Retinal pigment epithelial cell (primary cell): ENCODE measurements around the gene PPP2R5B.
A peak's percentile ranks its signal among the peaks of the same experiment; 100 is the strongest.
"Not testable (repeated sequence)": the region's sequence is repeated elsewhere in the genome, so short reads cannot be mapped to it uniquely, and the experiment has no call there.

Source experiments
- DNase-seq: peaks from one replicate; pipeline ENCODE4 v3.0.0-alpha.2; 2010; ENCODE audit warnings: low read depth
- H3K4me3 ChIP-seq: 2 replicates; pipeline ENCODE4 v1.5.1; 2011; ENCODE audit warnings: mild to moderate bottlenecking, low read length, control low read depth, moderate library complexity
- TF ChIP-seq, protein P1 (sequence below): conservative IDR thresholded peaks from 2 replicates; pipeline ENCODE4 v1.5.1; 2011; ENCODE audit warnings: low read depth, low read length, control low read depth, inconsistent platforms

Gene PPP2R5B

DNA sequence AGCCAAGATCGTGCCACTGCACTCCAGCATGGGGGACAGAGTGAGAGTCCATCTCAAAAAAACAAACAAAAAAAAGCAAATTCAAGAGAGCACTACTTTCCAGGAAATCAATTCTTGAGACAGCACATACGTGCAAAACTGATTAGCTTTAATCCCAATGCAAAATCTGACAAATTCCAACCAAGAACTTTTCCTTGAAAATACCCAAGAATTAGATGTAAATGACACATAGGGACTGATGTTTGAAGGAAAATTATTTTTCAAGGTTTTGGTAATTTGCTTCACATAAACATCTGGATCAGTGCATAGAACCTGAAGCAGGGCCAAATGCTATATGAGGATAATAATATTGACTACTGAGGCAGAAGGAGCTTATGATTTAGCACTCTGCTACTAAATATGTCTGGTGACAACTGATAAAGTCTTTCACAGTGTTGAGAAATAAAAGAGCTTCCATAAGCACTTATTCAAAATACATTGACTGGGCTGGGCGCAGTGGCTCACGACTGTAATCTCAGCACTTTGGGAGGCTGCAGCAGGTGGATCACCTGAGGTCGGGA is 38.7 kb downstream of the PPP2R5B start:
- no peak for DNase-seq
- H3K4me3 ChIP-seq = no peak overlapping the region
- TF ChIP-seq, protein P1, sequence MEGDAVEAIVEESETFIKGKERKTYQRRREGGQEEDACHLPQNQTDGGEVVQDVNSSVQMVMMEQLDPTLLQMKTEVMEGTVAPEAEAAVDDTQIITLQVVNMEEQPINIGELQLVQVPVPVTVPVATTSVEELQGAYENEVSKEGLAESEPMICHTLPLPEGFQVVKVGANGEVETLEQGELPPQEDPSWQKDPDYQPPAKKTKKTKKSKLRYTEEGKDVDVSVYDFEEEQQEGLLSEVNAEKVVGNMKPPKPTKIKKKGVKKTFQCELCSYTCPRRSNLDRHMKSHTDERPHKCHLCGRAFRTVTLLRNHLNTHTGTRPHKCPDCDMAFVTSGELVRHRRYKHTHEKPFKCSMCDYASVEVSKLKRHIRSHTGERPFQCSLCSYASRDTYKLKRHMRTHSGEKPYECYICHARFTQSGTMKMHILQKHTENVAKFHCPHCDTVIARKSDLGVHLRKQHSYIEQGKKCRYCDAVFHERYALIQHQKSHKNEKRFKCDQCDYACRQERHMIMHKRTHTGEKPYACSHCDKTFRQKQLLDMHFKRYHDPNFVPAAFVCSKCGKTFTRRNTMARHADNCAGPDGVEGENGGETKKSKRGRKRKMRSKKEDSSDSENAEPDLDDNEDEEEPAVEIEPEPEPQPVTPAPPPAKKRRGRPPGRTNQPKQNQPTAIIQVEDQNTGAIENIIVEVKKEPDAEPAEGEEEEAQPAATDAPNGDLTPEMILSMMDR = no peak

DNA sequence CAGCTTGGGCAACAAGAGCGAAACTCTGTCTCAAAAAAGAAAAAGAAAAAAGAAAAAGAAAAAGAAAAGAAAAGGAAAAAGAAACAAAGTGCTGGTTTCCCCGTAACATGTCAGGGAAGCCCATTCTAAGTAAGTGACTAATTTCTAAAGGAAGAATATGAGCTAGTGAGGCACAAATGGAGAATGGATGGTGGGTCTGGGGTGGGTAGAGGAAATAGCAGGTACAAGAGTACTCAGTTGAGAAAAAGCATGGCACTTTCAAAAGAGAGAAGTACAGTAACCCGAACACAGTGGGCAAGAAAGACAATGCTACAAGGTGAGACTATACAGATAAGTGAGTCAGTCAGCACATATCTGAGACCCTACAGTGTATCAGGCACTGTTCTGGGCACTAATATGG is 42.9 kb downstream of the PPP2R5B start:
- TF ChIP-seq, protein P1 = no peak
- DNase-seq = no peak

DNA sequence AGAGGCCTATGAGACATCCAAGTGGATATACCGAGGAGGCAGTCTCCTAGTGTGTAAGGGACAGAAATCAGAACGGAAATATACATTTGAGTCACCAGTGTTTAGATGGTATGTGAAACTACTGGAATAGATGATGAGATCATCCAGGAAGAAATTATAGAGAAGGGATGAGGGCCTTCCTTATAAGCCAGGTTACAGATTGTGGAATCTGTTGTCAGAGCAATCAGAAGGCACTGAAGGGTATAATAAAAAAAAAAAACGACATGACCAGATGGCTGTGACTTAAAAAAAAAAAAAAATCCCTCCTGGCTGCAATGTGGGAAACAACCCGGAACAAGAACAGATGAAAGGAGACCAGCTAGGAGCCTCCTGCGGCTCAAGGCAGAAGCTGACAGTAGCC is 44.7 kb downstream of the PPP2R5B start:
- TF ChIP-seq, protein P1 = no peak
- H3K4me3 ChIP-seq = no peak overlapping the region
- no peak for DNase-seq

More for the DNA sequence above, 42.9 kb downstream of the PPP2R5B start:
- no peak overlapping the region for H3K4me3 ChIP-seq

DNA sequence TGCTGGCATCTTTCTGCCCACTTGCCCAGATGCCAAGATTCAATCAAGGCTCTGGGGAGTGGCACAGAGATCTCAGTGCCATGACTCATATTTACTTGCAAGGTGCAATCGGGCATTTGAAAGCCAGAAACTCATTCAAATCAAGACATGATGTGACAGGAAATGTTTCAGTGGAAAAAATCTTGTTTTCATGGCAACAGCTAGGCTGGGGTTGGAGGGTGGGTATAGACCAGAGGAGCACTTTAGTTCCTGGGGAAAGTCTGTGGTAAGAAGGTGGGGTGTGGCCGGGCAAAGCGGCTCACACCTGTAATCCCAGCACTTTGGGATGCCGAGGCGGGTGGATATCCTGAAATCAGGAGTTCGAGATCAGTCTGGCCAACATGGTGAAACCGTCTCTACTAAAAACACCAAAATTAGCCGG is 46.3 kb downstream of the PPP2R5B start:
- DNase-seq = no peak
- TF ChIP-seq, protein P1 = no peak
- no peak overlapping the region for H3K4me3 ChIP-seq

DNA sequence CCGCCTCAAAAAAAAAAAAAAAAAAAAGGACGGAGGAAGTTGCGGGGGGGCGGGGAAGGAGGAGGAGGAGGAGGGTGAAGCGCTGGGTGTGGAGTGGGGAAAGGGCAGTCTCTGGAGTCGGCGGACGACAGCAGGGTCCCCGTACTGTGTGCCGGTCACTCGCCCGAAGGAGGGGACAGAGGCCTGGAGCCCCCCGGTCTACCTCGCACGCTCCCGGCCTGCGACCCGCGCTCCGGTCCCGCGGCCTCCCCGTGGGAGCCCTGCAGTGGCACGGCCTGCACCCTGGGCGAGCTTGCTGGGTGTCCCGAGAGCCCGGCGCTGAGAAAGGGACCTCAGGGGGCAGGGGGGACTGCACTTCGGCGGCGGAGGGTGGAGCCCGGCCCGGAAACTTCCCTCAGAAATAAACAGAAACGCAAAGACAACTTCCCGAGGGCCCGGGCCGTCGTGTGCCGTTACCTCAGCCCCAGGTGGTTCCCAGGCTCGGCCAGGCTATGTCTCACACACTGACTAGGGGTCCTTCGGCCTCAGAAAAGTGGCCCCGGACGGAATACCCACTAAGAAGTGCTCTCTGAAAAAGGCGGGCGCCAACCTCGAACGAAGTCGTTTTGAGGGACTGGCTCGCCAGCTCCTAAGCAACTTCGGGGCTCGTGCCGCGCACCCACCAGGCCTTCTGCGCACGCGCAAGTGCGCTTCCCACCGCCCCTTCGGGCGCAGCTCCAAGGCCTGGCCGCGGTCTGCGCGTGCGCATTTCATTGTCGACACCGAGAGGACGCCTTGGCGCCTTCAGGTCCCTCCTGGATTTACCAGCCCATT is 47.1 kb downstream of the PPP2R5B start, which contains the start of gene MAJIN:
MAJIN (minus strand) TSS at position 688 of the 813 bp plus-strand sequence. CDS start 12,703 bp downstream, outside the sequence.
- TF ChIP-seq, protein P1 = no peak
- H3K4me3 ChIP-seq = peak within 1 kb of the TSS; percentile 23
- no peak for DNase-seq

DNA sequence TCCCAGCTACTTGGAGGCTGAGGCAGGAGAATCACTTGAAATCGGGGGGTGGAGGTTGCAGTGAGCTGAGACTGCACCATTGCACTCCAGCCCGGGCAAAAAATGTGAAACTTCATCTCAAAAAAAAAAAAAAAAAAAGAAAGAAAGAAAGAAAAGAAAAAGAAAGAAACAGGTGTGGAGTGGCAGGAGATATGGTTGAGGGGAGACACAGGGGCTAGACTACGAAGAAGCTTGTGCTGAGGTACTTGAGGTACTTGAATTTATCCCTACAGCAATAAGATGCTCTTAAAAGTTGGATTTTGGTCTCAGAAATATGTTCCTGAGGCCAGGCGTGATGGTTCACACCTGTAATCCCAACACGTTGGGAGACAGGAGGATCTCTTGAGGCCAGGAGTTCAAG is 49.6 kb downstream of the PPP2R5B start:
- H3K4me3 ChIP-seq = no peak overlapping the region
- DNase-seq = no peak
- TF ChIP-seq, protein P1 = no peak

DNA sequence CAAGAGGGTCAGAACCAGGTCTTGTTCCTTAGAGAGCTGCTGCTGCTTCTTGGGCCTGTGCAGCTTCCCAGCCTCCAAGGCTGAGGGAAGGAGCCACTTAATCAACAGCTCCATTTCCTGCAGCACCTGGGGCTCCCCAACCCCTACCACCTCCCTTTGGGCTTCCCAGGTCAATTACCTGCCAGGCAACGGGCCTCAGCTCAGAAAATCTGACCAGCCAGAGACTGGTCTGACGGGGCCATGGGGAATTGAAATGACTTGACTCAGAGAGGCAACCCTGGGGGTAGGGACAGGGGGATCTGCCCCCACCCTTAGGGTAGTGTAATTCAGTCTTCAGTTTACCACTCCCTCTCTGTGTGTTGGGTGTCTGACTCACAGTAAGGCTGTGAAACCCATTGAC is 52.2 kb downstream of the PPP2R5B start:
- DNase-seq = no peak
- TF ChIP-seq, protein P1 = no peak
- H3K4me3 ChIP-seq = no peak overlapping the region

DNA sequence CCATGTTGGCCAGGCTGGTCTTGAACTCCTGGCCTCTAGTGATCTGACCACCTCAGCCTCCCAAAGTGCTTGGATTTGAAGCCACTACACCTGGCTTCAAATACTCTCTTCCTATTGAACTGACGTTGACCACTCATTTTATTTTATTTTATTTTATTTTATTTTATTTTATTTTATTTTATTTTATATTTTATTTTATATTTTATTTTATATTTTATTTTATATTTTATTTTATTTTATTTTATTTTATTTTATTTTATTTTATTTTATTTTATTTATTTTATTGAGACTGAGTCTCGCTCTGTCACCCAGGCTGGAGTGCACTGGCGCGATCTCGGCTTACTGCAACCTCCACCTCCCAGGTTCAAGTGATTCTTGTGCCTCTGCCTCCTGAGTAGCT is 58.9 kb downstream of the PPP2R5B start:
- not testable (repeated sequence) for DNase-seq

More for the DNA sequence above, 58.9 kb downstream of the PPP2R5B start:
- H3K4me3 ChIP-seq = not testable (repeated sequence)
